Epithelial cell of proximal tubule (primary cell): Measurements from ENCODE around the gene EGFLAM. TPM values are rescaled to one million over a fixed set of nuclear protein-coding genes. Genes with fewer than 3 reads are reported as not detected.

Experiments
- DNase-seq: peaks from one replicate; pipeline ENCODE4 v3.0.0-alpha.2; 2011; ENCODE audit warnings: low read depth
- H3K4me3 ChIP-seq: 2 replicates; pipeline ENCODE4 v1.5.1; 2011; ENCODE audit warnings: low read depth, mild to moderate bottlenecking, low read length
- CTCF ChIP-seq: conservative IDR thresholded peaks from 2 replicates; pipeline ENCODE4 v1.5.1; 2012; ENCODE audit warnings: low read depth, mild to moderate bottlenecking, low read length
- total RNA-seq: library from RNA; depleted of rRNA; stranded (reverse); fragments of >200 nt; gene quantifications from 2 replicates; pipeline ENCODE4 v1.2.3, GENCODE V29; 2015

Gene EGFLAM
- total RNA-seq, 1 donor from 2014 or later = 0.17 TPM

DNA sequence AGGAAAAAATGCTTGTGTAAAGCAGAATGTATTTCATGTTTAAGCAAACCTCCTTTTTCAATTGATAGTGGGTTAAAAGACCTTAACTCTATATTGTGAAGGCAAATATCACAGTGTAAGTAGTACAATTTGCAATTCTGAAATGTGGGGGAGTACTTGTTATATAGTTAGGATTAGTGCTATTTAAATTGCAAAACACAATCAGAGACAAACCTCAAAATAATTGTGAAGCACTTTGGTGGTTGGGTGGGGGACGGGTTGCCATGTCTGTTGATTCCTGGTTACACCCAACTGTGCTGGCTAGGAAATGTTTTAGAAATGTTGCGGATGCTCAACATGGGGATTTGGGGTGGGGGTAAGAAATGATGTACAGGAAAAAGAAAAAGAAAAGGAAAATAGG, 37.4 kb downstream of the EGFLAM start:
- no peak for TF ChIP-seq CTCF
- DNase-seq = no peak
- H3K4me3 ChIP-seq = no peak overlapping the region

DNA sequence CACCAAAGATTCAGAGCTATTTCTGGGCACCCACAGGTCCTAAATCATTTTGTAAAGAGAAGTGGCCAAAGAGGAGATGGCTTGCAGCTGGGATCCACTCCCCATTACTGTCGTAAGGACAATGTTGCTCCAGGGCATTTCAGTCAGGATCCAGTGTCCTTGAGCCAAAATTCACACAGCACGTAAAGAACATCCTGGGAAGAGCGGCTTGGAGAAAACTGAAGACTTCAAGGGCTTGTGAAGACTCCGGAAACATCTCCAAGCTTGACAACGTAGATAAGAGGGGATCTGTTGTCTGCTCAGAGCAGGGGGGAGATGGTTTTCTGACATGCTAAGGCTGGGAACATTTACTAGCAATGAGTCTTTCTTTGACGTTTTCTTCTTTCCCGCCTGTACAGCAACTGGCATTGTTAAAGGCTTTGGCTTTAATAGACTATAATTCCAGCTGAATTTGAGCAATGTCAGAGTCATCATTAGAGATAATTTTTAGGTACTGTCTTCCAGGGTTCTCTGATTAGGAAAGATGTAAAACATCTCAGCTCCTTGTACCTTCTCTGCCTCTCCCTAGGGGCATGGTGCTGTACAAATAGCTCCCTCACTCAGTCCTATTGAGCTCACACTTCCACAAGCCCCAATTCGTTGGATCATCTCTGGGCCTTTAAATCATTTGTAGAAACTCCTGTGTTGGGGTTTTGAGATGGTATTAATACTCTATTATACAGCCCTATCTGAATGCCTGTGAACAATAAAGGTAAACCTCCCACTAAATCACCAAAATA, 39.7 kb downstream of the EGFLAM start:
- no peak overlapping the region for H3K4me3 ChIP-seq
- TF ChIP-seq CTCF = no peak
- no peak for DNase-seq

DNA sequence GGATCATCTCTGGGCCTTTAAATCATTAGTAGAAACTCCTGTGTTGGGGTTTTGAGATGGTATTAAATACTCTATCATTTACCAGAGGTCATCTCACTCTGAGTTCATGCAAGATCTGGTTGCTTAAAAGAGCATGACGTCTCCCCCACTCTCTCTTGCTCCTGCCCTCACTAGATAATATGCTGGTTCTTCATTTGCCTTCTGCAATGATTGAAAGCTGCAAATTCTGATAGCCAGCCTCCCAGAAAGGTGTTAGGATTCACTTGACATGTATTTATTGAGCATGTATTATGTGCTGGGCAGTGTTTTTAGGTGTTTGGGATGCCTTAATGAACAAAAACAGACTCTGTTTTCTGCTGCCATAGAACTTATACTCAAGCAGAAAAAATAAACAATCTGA, 41.2 kb downstream of the EGFLAM start:
- no peak for TF ChIP-seq CTCF
- no peak for DNase-seq
- H3K4me3 ChIP-seq = no peak overlapping the region

DNA sequence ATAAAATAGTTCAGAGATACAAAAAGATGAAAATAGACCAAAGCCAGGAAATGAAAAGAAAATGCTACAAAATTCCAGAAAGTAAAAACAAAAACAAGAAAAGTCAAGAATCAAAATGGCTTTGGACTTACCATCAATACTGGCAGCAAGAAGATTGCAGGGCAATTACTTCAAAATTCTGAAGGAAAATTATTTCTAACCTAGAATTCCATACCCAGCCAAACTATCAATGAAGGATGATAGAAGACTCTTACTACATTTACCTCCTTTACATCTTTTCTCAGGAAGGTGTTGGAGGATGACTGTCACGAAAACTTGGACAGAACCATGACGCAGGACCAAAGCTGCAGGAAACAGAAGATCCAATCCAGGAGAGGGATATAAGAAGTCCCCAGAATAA, 46.8 kb downstream of the EGFLAM start:
- DNase-seq = no peak
- TF ChIP-seq CTCF = no peak
- no peak overlapping the region for H3K4me3 ChIP-seq

DNA sequence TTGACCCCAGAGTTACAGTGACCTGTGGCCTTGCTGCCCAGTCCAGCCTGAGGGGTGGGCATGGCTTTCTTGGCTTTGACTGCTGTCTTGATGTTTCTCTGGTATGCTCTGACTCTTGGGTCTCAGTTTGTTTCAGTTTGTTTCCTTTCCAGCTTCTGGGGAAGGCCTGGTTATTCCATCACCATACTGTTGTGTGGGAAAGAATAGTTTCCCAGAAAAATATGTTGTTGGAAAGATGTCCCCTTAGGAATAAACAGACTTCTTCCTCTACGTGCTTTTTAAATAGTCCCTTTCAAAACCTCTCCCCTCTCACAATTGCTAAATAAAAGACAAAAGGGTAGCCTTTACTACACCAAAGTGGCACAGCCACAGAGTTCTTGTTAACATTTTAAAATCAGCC, 49.5 kb downstream of the EGFLAM start:
- no peak for DNase-seq
- TF ChIP-seq CTCF = no peak
- H3K4me3 ChIP-seq = no peak overlapping the region

- H3K4me3 ChIP-seq = no peak overlapping the region
- no peak for DNase-seq
- TF ChIP-seq CTCF = no peak
These were observed 58.3 kb downstream of the EGFLAM start for GRCh38 chr5:38316544-38317224.
